Esophagus squamous epithelium (tissue), 5 donors: ENCODE measurements around the gene ATP1A1. TPM values are rescaled to one million over a fixed set of nuclear protein-coding genes. Genes with fewer than 3 reads are reported as not detected.

Experiments
- DNase-seq: peaks from one replicate; lab custom pipeline; 2025; lab: John Stamatoyannopoulos, UW
- H3K27ac ChIP-seq, 4 donors: fragments of 200-600 bp; sonication (generic); one replicate each; pipeline ENCODE4 v1.5.1; 2016 to 2019; ENCODE audit warnings: mild to moderate bottlenecking in 1 of 4
- H3K27me3 ChIP-seq, 4 donors: fragments of 200-600 bp; sonication (generic); 1 replicate in 3 of 4; 2 replicates in 1 of 4; pipeline versions ENCODE4 v1.5.1 to v1.6.0; 2017 to 2021; ENCODE audit warnings: antibody characterized with exemption in 1 of 4
- H3K36me3 ChIP-seq, 3 donors: fragments of 200-600 bp; sonication (generic); one replicate each; pipeline ENCODE4 v1.5.1; 2016 to 2019
- H3K4me1 ChIP-seq, 3 donors: fragments of 200-600 bp; sonication (generic); one replicate each; pipeline ENCODE4 v1.5.1; 2017 to 2019
- H3K4me3 ChIP-seq, 4 donors: fragments of 200-600 bp; sonication (generic); 1 replicate in 3 of 4; 2 replicates in 1 of 4; pipeline ENCODE4 v1.5.1; 2016 to 2019; ENCODE audit warnings: mild to moderate bottlenecking in 2 of 4, moderate library complexity in 1 of 4
- H3K9me3 ChIP-seq, 3 donors: fragments of 200-600 bp; sonication (generic); one replicate each; pipeline ENCODE4 v1.5.1; 2016 to 2019
- POLR2A ChIP-seq, 4 donors: fragments of 450-650 bp; IDR thresholded peaks; one replicate each; pipeline ENCODE4 v1.6.1; 2017; ENCODE audit warnings: antibody characterized with exemption in 4 of 4, mild to moderate bottlenecking in 4 of 4, moderate library complexity in 3 of 4
- WGBS, 2 donors: methylation state at CpG; one replicate each; pipeline ENCODE4 v1.1.5; 2018; 5-methylcytosine and 5-hydroxymethylcytosine counted together
- intact Hi-C: fragments of 100-400 bp; cut with DNase I; formaldehyde crosslinking; loops from one replicate; pipeline ENCODE4 v1.15.0; 2022
- small RNA-seq, 4 donors: library from RNA; depleted of rRNA; stranded (forward); fragments of <200 nt; gene quantifications; one replicate each; pipeline ENCODE3, GENCODE V24; 2016
- total RNA-seq, 4 donors: library from RNA; depleted of rRNA; stranded (reverse); fragments of >200 nt; gene quantifications; one replicate each; pipeline ENCODE4 v1.1.0, GENCODE V29; 2016
- TF ChIP-seq, protein P1 (sequence below), 6 experiments: fragments of 450-650 bp in 4 of 6; fragments of 200-600 bp in 2 of 6; sonication (generic) in 2 of 6; IDR thresholded peaks; one replicate each; pipeline ENCODE4 v1.5.1; 2016 to 2019; ENCODE audit warnings: antibody characterized with exemption in 6 of 6, mild to moderate bottlenecking in 4 of 6, moderate library complexity in 4 of 6
- donor health status: DM: yes; HTN: yes; CAD: no.

The ATP1A1 gene
- total RNA-seq, 4 donors from 2014 or later = 310 to 443 (median 391) TPM

DNA sequence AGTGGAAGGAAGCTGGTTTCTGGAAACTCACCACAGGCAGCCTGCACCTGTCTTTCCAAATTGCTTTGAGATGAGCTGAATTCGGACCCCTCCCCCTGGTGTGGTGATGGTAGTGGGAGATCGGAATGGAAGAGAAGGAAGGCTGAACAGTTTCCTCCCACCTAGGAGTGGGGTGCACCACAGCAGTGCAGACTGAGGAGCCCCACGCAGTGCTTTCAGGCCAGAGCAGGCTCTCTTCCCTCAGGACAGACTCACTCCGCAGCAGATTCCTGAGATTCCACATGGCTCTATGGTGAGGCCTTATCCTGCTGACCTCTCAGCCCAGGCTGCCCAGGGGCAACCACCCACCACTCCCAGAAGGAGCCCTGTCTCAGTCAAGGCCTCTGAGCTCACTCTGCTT is 80.9 kb downstream of the ATP1A1 start:
- Histone ChIP-seq H3K4me1 (no peaks in the 10 kb centered on the region), H3K9me3 (no peaks in the 10 kb centered on the region), H3K36me3 (no peaks in the 10 kb centered on the region), H3K27ac (no peak overlapping the region), H3K4me3 (no peak overlapping the region), H3K27me3 (peaks cover 0 to 2% (median 0%) of the 10 kb centered on the region in 4 donors)
- no peak for DNase-seq
- 80 to 100% methylated on average over 1 of the region's 4 CpGs for WGBS, 2 donors
- intact Hi-C loops = no loop called here
- TF ChIP-seq, protein P1, sequence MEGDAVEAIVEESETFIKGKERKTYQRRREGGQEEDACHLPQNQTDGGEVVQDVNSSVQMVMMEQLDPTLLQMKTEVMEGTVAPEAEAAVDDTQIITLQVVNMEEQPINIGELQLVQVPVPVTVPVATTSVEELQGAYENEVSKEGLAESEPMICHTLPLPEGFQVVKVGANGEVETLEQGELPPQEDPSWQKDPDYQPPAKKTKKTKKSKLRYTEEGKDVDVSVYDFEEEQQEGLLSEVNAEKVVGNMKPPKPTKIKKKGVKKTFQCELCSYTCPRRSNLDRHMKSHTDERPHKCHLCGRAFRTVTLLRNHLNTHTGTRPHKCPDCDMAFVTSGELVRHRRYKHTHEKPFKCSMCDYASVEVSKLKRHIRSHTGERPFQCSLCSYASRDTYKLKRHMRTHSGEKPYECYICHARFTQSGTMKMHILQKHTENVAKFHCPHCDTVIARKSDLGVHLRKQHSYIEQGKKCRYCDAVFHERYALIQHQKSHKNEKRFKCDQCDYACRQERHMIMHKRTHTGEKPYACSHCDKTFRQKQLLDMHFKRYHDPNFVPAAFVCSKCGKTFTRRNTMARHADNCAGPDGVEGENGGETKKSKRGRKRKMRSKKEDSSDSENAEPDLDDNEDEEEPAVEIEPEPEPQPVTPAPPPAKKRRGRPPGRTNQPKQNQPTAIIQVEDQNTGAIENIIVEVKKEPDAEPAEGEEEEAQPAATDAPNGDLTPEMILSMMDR (IDR thresholded peaks at IDR 0.05) = no peak
- TF ChIP-seq POLR2A (IDR thresholded peaks at IDR 0.05) = no peak

Small RNA genes lying within 50 kb of the gene (small RNA-seq; reads per million reads assigned to genes)
- gene RF00019 = 0 reads per million in 4 donors
- gene RNU6-817P = 0 reads per million in 4 donors

Other genes with a start within 250 kb of the ATP1A1 start
- 10 to 100 TPM; 19.4 to 54.4 (median 32.5) TPM for gene CD58, start 197.8 kb downstream of the ATP1A1 start, total RNA-seq